Bronchial smooth muscle cell (primary cell): ENCODE data around the gene ARHGAP35. TPM values are rescaled to one million over a fixed set of nuclear protein-coding genes. Genes with fewer than 3 reads are reported as not detected.

Experiments used
- total RNA-seq: library from RNA; depleted of rRNA; stranded (reverse); fragments of >200 nt; gene quantifications from 2 replicates; pipeline ENCODE4 v1.2.1, GENCODE V29; 2014

Gene ARHGAP35
- 23.5 and 28.0 TPM in 2 replicates for total RNA-seq

DNA sequence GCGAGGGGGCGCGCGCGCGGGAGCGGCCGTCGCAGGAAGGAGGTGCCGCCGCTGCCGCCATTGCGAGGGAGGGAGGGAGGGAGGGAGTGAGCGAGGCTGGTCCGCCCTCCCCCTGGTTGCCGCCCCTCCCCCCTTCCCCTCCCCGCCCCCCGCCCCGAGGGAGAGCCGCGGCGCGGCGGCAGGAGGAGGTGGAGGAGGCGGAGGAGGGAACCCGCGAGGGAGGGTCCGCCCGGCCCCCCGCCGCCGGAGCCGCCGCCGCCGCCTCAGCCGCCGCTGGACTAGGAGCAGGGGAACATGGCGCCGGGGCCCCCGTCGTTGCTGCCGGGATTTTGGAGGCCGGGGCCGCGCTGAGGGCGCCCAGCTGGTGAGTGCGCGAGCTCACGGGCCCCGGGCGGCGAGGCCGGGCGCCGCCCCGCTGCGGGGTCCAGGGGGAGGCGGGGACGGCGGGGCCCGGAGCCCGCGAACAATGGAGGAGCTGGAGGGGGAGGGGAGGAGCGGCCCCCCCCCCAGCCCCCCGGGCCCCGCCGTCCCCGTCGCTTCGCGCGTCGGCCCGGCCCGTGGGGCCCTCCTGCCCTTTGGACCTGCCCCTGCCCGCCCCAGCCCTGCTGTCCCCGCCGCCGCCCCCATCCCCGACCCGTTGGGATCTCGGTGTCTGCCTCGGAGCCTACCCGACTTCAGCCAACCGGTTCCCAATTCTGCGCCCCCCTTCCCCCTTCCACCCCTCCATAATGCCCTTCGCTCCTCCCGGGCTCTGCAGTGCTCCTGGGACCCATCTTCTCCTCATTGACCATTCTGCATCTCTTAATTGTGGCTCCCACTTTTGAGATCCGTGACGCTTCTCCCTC is at the start of gene ARHGAP35:
Gene ARHGAP35, plus strand, starts transcription at position 152 of the 845 bp plus-strand sequence. CDS start 57,679 bp downstream, outside the sequence.

DNA sequence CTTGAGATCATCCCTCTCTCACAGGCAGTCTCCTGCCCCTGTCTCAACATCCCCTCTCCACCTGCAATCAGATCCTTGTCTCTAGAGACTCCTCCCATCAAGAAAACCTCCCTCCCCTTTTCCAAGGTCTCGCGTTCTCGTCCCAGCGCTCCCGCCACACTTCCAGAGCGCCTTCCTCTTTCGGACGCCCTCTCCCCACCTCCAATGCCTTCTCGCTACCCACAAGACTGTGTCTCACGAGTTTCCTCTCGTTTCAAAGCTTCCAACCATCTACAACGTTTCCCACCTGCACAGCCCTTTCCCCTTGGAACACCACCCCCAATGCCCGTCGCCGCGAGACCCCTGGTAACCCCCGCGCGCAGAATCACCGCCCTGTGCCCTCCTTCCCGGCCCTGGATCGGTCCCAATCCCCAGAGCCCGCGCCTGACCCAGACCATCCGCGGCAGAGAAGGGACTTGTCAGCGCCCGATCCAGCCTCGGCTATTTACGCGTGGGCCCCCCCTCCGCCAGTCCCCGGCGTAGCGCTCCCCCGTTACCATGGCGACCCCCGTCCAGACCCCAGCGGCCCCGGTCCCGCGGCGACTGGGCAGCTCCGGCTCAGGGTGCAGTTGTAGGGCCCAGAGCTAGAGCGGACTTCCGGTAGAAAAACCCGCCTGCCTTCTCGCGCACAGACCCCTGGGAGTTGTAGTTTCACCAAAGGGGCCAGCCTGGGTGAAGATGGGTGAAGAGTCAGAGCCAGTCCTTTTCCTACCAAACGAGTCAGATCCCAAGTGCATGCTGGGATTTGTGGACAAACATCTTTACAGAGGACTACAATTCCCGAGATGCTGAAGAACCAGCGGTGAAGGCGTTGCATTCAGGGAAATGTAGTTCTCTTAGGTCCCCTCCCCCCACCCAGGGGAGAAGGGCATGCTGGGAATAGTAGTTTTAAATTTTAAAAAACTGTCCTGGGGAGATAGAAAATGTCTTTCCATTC is 10.3 kb upstream of the ARHGAP35 start, which contains the start of gene AP2S1:
Gene AP2S1, minus strand, starts transcription at position 619 of the 976 bp plus-strand sequence. Its CDS starts 80 bp downstream, at position 539.

Other genes starting within 250 kb of the ARHGAP35 start
- gene PTGIR, start 235.9 kb upstream of the ARHGAP35 start, total RNA-seq = 0.77 and 0.95 TPM in 2 replicates
- not detected in 2 replicates for gene GNG8, start 224.8 kb upstream of the ARHGAP35 start, total RNA-seq
- gene DACT3, start 199.8 kb upstream of the ARHGAP35 start, total RNA-seq = 3.3 and 4.6 TPM in 2 replicates
- 14.4 and 14.5 TPM in 2 replicates for gene PRKD2, start 143.9 kb upstream of the ARHGAP35 start, total RNA-seq
- 8.6 and 9.0 TPM in 2 replicates for gene FKRP, start 114.9 kb upstream of the ARHGAP35 start, total RNA-seq
- 52.0 and 63.6 TPM in 2 replicates for gene STRN4, start 114.5 kb upstream of the ARHGAP35 start, total RNA-seq
- 78.7 and 213 TPM in 2 replicates for gene SLC1A5, start 72.4 kb upstream of the ARHGAP35 start, total RNA-seq
- 155 and 191 TPM in 2 replicates for gene AP2S1, start 10.2 kb upstream of the ARHGAP35 start, total RNA-seq
- 0.26 and 0.47 TPM in 2 replicates for gene NPAS1, start 158.8 kb downstream of the ARHGAP35 start, total RNA-seq
- gene TMEM160, start 187.6 kb downstream of the ARHGAP35 start, total RNA-seq = 8.2 and 25.1 TPM in 2 replicates